DOHH2 (cell line): Measurements from ENCODE around the gene TEAD4.

Experiments
- CTCF ChIP-seq: fragments of 200-600 bp; sonication (generic); IDR thresholded peaks from one replicate; pipeline ENCODE4 v1.5.1; 2014; ENCODE audit warnings: antibody characterized with exemption, mild to moderate bottlenecking, low read depth, low read length; ENCODE audit not compliant: poor library complexity, severe bottlenecking
- EZH2phosphoT487 ChIP-seq: fragments of 200-600 bp; sonication (generic); IDR thresholded peaks from 2 replicates; pipeline ENCODE4 v1.6.1; 2017; ENCODE audit warnings: borderline replicate concordance, mild to moderate bottlenecking, antibody characterized with exemption, low read length, moderate library complexity, mixed read lengths

GRCh38 chr12:2960996-2961616, 1.9 kb downstream of the TEAD4 start:
- TF ChIP-seq CTCF (no peak), EZH2phosphoT487 (no peak)
